Subcutaneous adipose tissue (tissue), 4 donors: ENCODE measurements around the gene SGO2. TPM values are rescaled to one million over a fixed set of nuclear protein-coding genes. Genes with fewer than 3 reads are reported as not detected.

Source experiments
- CTCF ChIP-seq: fragments of 450-650 bp; IDR thresholded peaks from one replicate; pipeline ENCODE4 v1.5.1; 2016; ENCODE audit warnings: low read depth, mild to moderate bottlenecking, control low read depth, antibody characterized with exemption, moderate library complexity
- total RNA-seq, 4 donors: library from RNA; depleted of rRNA; stranded (reverse); fragments of >200 nt; gene quantifications; one replicate each; pipeline ENCODE4 v1.1.0, GENCODE V29; 2016

Gene SGO2
- total RNA-seq, 4 donors from 2014 or later: 3.5 to 7.7 (median 4.1) TPM

- TF ChIP-seq CTCF: no peak
These were observed 90.2 kb downstream of the SGO2 start for GRCh38 chr2:200616193-200616592.

GRCh38 chr2:200616656-200617055 is 90.6 kb downstream of the SGO2 start:
- TF ChIP-seq CTCF: no peak

- no peak for TF ChIP-seq CTCF
These were observed 91.4 kb downstream of the SGO2 start for GRCh38 chr2:200617156-200618053.

GRCh38 chr2:200618054-200618419 is 92.0 kb downstream of the SGO2 start:
- no peak for TF ChIP-seq CTCF

GRCh38 chr2:200618590-200619021 is 92.6 kb downstream of the SGO2 start:
- no peak for TF ChIP-seq CTCF

- TF ChIP-seq CTCF: no peak
These were observed 93.3 kb downstream of the SGO2 start for GRCh38 chr2:200619279-200619678.

- TF ChIP-seq CTCF: no peak
These were observed 94.8 kb downstream of the SGO2 start for GRCh38 chr2:200620606-200621390.
